Fibroblast of skin of left quadriceps (primary cell): ENCODE measurements around the gene TNNI3K.
"Not testable (repeated sequence)": the region's sequence is repeated elsewhere in the genome, so short reads cannot be mapped to it uniquely, and the experiment has no call there.

ENCODE experiments used
- DNase-seq, 2 experiments: peaks; one replicate each; pipeline ENCODE4 v3.0.0-alpha.2; 2013; ENCODE audit warnings: low read depth in 2 of 2

The TNNI3K gene, protein sequence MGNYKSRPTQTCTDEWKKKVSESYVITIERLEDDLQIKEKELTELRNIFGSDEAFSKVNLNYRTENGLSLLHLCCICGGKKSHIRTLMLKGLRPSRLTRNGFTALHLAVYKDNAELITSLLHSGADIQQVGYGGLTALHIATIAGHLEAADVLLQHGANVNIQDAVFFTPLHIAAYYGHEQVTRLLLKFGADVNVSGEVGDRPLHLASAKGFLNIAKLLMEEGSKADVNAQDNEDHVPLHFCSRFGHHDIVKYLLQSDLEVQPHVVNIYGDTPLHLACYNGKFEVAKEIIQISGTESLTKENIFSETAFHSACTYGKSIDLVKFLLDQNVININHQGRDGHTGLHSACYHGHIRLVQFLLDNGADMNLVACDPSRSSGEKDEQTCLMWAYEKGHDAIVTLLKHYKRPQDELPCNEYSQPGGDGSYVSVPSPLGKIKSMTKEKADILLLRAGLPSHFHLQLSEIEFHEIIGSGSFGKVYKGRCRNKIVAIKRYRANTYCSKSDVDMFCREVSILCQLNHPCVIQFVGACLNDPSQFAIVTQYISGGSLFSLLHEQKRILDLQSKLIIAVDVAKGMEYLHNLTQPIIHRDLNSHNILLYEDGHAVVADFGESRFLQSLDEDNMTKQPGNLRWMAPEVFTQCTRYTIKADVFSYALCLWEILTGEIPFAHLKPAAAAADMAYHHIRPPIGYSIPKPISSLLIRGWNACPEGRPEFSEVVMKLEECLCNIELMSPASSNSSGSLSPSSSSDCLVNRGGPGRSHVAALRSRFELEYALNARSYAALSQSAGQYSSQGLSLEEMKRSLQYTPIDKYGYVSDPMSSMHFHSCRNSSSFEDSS

GRCh38 chr1:74235153-74235552 is at the start of gene TNNI3K:
Gene TNNI3K (plus strand): TSS chr1:74235387. CDS start chr1:74235452, 65 bp downstream.
- DNase-seq: no peak

DNA sequence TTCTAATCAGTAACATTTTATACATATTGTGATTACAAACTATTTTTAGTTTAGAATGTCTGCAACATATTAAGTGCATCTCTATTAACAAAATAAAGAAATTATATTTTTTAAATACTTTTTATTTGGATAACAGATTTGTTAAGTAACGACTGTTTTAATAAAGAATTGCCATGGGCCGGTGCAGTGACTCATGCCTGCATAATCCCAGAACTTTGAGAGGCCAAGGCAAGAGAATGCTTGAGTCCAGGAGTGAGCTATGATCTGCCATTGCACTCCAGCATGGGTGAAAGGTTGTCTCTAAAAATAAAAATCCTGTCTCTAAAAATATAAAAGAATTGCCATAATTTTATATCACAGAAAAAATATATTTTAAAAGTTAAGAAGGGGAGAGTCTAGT is 41.3 kb upstream of the TNNI3K start:
- DNase-seq: no peak

- DNase-seq: no peak
These were observed 39.8 kb upstream of the TNNI3K start for GRCh38 chr1:74195339-74195738.

DNA sequence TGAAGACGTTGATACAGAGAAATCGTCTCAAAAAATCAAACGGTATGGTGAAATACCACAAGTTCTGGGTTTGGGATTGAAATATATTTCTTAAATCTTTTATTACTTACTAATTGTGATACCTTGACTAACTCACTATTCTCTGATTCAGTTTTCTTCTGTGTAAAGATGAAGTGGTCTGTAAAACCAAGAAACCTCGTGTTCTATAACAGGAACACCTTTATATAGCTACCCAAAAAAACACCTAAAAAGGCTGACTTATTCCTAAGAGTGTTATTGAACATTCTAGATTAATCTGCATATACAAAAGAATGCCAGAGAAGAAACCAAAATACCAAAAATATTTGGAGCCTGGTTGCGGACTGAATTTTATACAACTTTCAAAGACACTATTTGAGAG is 37.9 kb upstream of the TNNI3K start:
- DNase-seq: no peak

DNA sequence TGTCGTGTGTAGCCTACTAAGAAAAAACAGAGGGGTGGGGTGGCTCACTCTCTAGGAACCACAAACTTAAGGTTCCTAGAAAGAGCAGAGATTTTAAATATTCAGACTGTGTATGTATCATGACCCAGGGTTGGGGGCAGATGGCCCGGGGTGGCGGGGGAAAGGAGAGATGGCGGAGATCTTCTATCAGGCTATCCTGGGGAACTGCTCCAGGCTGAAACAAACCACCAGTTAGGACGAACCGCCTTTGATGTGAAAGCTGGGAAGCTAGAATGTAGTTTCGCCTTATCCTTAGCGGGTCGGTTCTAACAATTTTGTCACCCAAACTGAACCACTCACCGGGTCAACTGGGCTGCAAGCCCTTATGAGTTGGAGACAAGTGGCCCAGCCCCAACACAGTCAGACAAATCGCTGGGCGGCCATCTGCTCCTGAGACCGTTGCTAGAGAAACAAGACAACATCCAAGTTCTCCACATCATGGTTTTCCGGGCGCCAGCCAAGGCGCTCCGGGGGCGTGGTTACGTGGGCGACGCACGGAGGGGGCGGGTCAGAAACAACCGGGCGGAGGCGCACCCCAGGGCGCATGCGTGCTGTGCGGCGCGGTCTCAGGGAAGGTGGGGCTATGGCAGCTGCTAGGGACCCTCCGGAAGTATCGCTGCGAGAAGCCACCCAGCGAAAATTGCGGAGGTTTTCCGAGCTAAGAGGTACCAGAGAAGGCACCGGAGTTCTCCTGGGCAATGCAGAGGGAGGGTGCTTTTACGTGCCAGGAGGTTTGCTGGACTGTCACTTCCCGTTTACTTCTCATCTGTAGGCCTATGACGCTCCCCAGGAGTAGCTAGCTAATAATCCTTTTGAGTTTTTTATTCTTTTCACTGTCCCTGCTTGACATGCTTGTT is 37.3 kb upstream of the TNNI3K start, which contains the start of the genes FPGT and LRRIQ3:
Gene FPGT, plus strand, starts transcription at position 586 of the 896 bp plus-strand sequence. Its CDS starts 37 bp downstream, at position 623.
Gene LRRIQ3, minus strand, starts transcription at position 520 of the 896 bp plus-strand sequence. CDS start 14,492 bp downstream, outside the sequence.
- peak; percentile 87 for DNase-seq

- no peak for DNase-seq
These were observed 35.7 kb upstream of the TNNI3K start for GRCh38 chr1:74199504-74199903.

DNA sequence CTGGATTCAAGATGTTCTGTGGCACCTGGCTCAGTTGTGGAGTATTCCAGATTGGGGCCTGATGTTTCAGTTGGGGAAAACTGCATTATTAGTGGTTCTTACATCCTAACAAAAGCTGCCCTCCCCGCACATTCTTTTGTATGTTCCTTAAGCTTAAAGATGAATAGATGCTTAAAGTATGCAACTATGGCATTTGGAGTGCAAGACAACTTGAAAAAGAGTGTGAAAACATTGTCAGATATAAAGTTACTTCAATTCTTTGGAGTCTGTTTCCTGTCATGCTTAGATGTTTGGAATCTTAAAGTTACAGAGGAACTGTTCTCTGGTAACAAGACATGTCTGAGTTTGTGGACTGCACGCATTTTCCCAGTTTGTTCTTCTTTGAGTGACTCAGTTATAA is 29.9 kb upstream of the TNNI3K start:
- DNase-seq: peak in 1 of 2 experiments; percentile 24

DNA sequence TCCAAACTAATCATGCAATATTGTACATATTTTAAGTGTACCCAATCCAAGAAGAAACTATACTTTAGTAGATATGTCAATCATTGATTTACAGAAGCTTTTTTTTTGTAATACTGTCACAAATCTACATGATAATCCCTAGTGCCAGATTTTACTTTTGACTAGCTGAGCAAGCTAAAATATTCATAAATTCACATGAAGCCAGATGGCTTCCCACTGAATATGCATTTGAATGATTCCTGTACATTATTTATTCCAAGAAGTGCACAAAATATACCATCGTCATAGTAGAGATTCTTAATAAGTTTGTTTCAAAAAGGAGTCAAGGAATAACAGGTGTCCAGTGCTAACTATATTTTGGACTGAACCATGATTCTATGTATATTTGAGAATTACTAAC is 20.0 kb upstream of the TNNI3K start:
- DNase-seq: no peak

DNA sequence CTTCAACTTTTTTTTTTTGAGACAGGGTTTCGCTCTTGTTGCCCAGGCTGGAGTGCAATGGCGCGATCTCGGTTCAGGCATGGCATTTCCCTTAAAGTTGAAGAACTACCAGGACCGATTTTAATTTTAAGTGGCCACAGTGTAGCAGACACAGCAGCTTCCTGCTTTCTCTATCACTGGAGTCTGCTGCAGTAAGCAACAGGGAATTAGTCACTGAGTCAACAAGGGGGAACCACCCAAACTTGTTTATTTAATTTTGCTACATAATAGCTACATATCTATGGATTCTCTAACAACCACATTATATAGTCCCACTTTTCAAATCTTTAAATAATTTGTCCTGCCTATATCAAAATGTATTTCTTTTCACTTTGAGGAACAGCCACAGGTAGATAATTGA is 12.5 kb upstream of the TNNI3K start:
- no peak for DNase-seq

- no peak for DNase-seq
These were observed 11.7 kb upstream of the TNNI3K start for GRCh38 chr1:74223453-74223852.

- DNase-seq: no peak
These were observed 1.3 kb downstream of the TNNI3K start for GRCh38 chr1:74236440-74236839.

DNA sequence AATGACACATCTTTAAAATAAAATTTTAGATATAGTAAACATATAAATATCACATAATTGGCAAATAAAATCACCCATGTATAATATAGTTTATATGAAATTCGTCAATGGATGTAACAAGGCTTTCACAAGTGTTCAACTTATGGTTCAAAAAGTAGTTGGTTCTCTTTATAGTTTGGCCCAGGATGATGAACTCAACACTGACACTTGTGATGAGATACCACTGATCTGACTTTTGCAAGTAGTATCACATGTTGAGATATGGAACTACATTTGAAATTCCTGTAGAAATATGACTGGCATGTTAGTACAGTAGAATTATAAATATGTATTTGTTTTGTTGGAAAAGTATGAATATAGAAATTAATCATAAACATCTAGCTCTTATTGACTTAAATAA is 1.8 kb downstream of the TNNI3K start:
- no peak for DNase-seq

DNA sequence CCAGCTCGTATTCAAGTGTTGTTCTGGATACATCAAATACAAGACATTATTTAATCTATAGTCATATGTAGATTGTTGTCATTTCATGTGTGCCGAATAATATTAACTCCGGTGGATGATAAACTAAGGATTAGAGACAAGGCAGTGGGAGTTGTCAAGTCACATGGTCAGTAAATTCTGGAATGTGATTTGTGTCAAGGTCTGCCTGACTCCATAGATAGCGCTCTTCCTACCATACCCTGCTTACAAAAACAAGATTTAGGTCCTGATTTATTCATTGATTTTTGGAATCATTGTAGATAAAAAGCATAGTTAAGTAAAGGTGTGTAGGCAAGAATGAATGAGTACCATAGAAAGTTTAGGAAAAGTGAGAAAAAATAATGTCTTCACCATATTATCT is 2.6 kb downstream of the TNNI3K start:
- no peak for DNase-seq

DNA sequence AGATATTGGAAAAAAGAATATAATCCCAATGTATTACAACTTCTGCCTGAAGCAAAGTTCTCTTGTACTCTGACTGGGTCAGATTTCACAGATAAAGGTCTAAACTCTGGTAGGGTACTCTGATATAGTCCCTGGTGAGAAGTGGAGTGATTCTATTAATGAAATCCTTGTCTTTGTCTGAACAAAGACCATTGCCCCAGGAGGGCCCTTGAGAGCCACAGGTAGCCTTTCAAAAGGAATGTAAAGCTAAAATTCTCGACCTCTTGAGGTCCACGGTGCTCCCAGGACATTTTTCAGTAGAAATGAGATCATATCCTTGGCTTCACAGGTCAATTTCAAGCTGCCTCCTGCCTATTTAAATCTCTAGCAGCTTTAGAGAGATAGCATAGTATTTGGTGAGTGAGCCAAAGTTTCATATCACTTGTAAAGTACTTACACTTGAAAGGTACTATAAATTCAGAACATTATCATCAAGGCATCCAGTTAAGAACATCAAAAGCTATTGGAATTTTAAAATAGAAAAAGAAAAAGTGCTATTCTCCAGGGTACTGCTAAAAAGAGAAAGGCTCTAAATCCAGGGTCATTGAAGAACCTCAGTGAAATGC is 10.1 kb downstream of the TNNI3K start:
- no peak for DNase-seq

DNA sequence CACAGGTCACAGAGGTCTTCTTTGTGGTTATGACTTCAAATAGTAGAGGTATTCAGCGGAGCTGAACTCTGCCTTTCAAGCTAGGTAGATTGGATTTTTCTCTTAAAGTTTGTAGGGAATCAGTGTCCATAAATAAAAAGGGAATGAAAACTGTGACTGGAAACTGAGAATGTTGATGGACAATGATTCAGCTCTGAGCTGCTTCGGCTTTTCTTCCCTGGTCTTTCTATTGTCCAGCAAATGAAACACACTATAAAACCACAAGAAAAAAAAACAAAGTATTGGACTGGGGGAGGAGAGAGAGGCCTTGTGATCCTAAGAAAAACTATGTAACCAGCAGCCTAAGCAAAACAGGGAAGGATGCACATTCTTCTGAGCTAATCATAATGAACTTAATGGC is 11.1 kb downstream of the TNNI3K start:
- no peak for DNase-seq

DNA sequence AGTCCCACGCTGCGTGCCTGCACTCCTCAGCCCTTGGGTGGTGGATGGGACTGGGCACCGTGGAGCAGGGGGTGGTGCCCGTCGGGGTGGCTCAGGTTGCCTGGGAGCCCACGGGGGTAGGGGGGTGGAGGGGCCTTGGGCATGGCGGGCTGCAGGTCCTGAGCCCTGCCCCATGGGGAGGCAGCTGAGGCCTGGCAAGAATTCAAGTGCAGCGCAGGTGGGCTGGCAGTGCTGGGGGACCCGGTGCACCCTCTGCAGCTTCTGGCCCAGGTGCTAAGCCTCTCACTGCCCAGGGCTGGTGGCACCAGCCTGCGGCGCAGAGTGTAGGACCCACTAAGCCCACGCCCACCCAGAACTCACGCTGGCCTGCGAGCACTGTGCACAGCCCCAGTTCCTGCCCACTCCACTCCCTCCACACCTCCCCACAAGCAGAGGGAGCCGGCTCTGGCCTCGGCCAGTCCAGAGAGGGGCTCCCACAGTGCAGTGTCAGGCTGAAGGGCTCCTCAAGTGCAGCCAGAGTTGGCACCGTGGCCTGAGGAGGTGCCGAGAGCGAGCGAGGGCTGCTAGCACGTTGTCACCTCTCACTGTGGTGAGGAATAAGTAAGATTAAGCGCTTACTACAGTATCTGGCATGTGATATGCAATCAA is 12.8 kb downstream of the TNNI3K start:
- no peak for DNase-seq

DNA sequence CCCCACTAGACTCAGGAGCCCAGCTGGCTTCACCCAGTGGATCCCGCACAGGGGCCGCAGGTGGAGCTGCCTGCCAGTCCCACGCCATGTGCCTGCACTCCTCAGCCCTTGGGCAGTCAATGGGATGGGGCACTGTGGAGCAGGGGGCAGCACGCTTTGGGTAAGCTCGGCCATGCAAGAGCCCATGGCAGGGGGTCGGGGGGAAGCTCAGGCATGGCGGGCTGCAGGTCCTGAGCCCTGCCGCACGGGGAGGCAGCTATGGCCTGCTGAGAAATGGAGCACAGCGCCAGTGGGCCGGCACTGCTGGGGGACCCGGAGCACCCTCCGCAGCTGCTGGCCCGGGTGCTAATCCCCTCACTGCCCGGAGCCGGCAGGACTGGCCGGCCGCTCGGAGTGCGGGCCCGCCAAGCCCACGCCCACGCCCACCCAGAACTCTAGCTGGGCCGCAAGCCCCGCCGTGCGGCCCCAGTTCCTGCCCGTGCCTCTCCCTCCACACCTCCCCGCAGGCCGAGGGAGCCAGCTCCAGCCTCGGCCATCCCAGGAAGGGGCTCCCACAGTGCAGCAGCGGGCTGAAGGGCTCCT is 18.1 kb downstream of the TNNI3K start:
- DNase-seq: not testable (repeated sequence)

DNA sequence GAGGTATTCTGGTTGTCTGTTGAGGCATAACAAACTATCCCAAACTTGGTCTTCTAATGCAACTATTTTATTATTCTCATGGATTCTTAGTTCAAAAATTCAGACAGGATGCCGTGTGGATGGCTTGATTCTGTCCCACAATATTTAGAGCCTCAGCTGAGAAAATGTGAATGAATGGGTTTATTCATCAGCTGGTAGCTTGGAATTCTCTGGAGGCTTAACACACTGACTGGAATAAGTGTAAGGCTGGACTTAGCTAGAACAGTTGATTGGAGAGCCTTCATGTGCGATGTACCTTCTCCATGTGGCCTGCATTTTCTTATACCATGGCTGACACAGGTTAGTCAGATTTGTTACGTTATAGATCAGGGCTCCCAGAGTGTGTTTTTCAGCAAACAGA is 30.8 kb downstream of the TNNI3K start:
- no peak for DNase-seq

DNA sequence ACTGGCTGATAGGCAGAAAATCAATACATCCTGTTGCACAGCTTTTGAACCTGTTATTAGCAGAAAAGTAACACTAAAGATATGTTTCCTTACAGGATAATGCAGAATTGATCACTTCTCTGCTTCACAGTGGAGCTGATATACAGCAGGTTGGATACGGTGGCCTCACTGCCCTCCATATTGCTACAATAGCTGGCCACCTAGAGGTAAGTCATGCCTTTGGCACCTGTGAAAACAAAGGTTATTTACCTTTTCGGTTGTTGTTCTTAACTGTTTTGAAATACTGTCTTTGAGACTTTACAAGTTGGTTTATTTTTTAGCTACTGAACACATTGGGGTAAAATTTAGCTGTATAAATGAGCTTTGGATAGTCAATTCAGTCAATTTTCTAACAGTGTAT is 36.3 kb downstream of the TNNI3K start:
- DNase-seq: no peak

DNA sequence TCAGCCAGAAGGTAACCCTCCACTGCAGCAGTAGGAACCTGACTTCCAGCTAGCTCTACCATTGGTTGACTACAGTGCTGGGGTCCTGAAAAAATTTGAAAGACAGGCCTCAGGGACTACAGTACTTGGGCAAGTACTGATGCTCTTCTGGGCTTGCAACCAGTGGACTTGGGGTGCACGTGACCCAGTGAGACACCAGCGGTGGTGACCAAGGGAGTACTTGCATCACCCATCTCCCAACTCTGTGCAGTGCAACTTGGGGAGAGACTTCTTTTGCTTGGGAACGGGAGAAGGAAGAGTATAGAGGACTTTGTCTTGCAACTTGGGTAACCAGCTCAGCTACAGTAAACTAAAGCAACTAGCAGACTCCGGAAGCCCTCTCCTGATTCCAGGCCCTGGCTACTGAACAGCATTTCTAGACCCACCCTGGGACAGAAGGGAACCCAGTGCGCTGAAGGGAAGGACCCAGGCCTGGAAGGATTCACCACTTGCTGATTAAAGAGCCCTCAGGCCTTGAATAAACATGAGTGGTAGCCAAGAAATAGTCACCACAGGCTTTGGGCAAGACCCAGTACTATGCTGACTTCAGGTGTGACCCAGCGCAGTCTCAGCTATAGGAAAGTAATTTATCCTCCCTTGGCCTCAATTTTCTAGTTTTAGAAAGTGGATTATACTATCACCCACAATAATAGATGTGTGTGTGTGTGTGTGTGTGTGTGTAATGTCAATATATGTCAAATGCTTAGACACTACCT is 45.6 kb downstream of the TNNI3K start:
- DNase-seq: no peak
